Measurements from ENCODE around the gene MEGF8. TPM values are rescaled to one million over a fixed set of nuclear protein-coding genes. Genes with fewer than 3 reads are reported as not detected.

MEGF8 gene
- total and polyA plus RNA-seq, 2 of the 13 experiments (the other 11 are each of a cell fraction or from before 2014, with no cell fraction given), result 4.0 to 8.8 TPM

- DNase-seq (ENCODE audit: low spot score) (no peak), ATAC-seq (no peak), FAIRE-seq (no peak)
- Histone ChIP-seq H3K4me2 (ENCODE audit: low read depth, low read length) (no peak overlapping the region), H3K27me3 (ENCODE audit: control insufficient read depth in 1 of 2, insufficient read depth in 2 of 2, low read length in 2 of 2) (no peaks in the 10 kb centered on the region), H3K9me3 (ENCODE audit: low read length) (no peaks in the 10 kb centered on the region), H3K9ac (ENCODE audit: insufficient read depth, low read depth, low read length) (no peak overlapping the region), H2AFZ (ENCODE audit: low read length) (no peak overlapping the region), H4K20me1 (ENCODE audit: insufficient read depth, low read length) (no peaks in the 10 kb centered on the region), H3K4me3 (replicated peaks in 1 of 3; ENCODE audit: insufficient read depth in 1 of 3, low read depth in 2 of 3, low read length in 3 of 3) (no peak overlapping the region), H3K4me1 (ENCODE audit: insufficient read depth, low read length) (peaks cover 12% of the 10 kb centered on the region), H3K79me2 (ENCODE audit: insufficient read depth, low read length) (peaks cover 3% of the 10 kb centered on the region), H3K27ac (ENCODE audit: extremely low read length, insufficient read depth, low read length) (no peak overlapping the region), H3K36me3 (replicated peaks in 1 of 2; ENCODE audit: control insufficient read depth in 1 of 2, insufficient read depth in 2 of 2, low read length in 2 of 2) (peaks cover 6 to 23% of the 10 kb centered on the region in 2 experiments; a peak in 4 of 5 replicates)
- no TSS peak for BruUV-seq (replicated peaks)
- TF ChIP-seq ZNF562 (CRISPR knock-in tag; IDR thresholded peaks at IDR 0.05; ENCODE audit: borderline replicate concordance) (no peak), SOX13 (IDR thresholded peaks at IDR 0.05) (no peak), SOX13 (CRISPR knock-in tag; conservative IDR thresholded peaks at IDR 0.05 in 1 of 2, IDR thresholded peaks at IDR 0.05 in 1 of 2) (no peak), E2F2 (CRISPR knock-in tag; IDR thresholded peaks at IDR 0.05; ENCODE audit: borderline replicate concordance) (no peak), ZNF546 (CRISPR knock-in tag; conservative IDR thresholded peaks at IDR 0.05) (no peak), ELF4 (CRISPR knock-in tag; IDR thresholded peaks at IDR 0.05; ENCODE audit: borderline replicate concordance) (no peak)
- in situ Hi-C loops (cut with HindIII; ENCODE audit: extremely low pct_ligation_motif_present, low pct_unique_long_range_greater_than_20kb), result no loop called here
- WGBS (ENCODE audit: low lambda C conversion rate), result 97% methylated on average over 11 of the region's 21 CpGs
- intact Hi-C loops (cut with micrococcal nuclease; ENCODE audit: unreplicated experiment), result no loop called here
- POLR2A ChIA-PET, result no interaction called here
- CTCF ChIA-PET (ENCODE audit: low intra/inter-chr PET ratio, low total read pairs), result no interaction called here
These were observed 8.7 kb downstream of the MEGF8 start for GRCh38 chr19:42333975-42334696.
